SIG-M5 (cell line): ENCODE results near the gene OR2A25.
"Not testable (repeated sequence)": the region's sequence is repeated elsewhere in the genome, so short reads cannot be mapped to it uniquely, and the experiment has no call there.

Experiments used
- DNase-seq: peaks from one replicate; lab custom pipeline; 2025; lab: John Stamatoyannopoulos, UW

Gene OR2A25, protein sequence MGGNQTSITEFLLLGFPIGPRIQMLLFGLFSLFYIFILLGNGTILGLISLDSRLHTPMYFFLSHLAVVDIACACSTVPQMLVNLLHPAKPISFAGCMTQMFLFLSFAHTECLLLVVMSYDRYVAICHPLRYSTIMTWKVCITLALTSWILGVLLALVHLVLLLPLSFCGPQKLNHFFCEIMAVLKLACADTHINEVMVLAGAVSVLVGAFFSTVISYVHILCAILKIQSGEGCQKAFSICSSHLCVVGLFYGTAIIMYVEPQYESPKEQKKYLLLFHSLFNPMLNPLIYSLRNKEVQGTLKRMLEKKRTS

DNA sequence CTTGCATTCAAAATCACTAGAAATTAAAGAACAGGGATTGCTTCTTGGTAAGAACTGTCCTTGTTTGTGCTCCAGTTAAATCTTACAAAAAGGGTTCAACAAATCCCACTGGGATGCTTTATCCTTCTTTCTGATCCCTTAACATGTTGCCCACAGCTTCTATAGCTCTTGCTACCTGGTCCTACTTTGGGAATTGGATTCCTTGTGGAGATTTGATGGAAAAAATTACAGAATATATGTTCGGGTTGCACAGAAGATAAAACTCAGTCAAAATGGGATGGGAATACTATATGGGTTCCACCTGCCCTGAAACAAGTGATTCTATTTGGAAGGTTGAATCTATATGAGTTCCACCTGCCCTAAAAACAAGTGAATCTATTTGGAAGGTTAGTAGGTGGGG lies at the start of gene OR2A25:
Gene OR2A25 (plus strand): TSS at position 301 of the 400 bp plus-strand sequence. CDS start 4,409 bp downstream, outside the sequence.
- DNase-seq, result no peak

DNA sequence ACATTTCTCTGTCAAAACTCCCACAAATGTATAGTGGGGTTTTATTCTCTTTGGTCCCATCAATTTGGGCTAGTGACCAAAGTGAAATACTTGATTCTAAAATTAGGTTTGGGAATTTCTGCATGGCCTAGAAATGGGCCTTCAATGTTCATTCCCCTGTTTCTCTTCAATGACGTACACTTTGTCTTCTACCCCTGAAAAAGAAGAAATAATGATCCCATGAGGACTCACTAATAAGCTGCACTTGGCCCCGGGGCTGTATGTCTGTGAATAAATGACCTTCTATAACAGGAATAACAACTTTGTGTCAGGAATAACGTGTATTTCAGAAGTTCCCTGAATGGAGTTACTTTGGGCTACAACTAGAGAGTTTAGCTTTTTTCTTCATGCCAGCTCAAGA lies 49.3 kb upstream of the OR2A25 start:
- DNase-seq, result no peak

DNA sequence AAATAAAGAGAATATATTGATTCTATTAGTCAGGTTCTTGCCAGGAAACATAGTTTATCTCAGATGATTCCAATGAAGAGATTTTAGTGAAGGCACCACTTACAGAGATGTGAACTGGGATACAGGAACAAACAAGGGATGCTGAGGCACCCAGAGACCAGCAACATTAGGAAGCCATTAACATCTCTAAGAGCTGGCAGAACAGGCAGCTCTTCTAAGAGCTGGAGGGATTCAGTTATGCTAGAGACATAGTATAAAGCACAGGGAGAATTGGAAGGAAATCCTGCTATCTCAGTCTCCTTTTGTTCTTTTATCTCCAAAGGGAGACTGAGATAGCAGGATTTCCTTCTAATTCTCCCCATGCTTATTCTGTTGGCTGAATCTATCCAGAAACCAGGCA lies 47.4 kb upstream of the OR2A25 start:
- no peak for DNase-seq

DNA sequence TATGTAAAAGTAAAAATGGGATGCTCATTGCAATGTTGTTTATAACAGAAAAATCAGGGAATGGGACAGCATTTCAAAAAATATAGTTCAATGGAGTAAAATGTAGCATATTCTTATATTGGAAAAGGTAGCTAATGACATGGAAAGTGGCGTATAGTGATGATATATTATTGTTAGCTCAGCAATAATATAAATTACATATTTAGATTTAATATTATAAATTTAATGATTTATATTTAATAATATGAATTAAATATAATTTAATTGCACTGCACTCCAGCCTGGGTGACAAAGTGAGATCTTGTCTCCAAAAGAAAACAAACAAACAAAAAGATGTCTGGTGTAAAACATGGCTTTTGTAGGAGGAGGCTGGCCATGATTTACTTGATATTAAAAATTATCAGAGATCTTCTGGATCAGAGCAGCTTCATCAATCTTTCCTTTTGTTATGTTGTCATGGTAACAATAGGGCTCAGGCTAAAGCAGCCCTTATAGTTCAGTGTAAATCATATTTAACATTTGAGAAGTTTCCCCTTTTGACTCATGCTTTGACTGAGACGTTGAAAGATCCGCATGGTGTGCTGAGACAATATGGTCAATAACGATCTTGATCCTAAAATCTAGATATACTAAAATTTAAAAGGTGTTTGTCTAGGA lies 46.3 kb upstream of the OR2A25 start:
- DNase-seq, result no peak

DNA sequence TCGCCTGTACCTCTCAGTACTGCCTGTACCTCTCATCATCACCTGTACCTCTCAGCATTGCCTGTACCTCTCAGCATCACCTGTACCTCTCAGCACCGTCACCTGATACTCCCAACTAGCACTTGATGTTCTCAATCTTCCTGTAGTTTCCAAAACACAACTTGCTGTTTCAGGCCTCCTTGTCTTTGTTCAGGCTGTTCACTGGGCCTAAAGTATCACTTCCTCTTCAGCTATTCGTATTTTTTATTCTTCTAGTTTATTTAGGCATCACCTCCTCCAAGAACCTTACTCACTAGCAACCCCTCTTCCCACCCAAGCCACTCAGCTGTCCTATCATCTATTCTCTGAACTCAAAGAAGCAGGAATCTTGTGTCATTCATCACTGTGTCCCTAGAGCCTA lies 45.4 kb upstream of the OR2A25 start:
- no peak for DNase-seq

DNA sequence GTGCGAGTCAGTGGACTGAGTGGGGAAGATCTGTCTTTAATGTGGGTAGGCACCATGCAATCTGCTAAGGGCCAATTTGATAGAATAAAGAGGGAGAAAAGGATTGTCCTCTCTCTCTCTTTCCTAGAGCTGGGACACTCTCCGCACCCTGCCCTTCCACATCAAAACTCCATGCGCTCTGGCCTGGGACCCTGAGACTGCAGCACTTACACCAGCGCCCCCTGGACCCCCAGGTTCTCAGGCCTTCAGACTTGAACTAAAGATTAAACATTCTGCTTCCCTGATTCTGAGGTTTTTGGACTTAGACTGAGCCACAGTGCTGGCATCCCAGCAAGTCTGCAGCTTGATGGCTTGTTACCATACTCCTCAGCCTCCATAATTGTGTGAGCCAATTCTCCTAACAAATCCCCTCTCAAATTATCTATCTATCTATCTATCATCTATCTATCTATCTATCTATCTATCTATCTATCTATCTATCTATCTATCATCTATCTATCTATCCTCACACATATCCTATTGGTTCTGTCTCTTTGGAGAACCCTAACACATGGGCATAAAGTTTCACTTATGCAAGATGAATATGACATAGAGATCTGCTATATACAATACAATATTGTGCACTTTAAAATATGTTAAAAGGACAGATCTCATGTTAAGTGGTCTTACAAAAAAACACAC lies 43.3 kb upstream of the OR2A25 start:
- DNase-seq, result no peak

DNA sequence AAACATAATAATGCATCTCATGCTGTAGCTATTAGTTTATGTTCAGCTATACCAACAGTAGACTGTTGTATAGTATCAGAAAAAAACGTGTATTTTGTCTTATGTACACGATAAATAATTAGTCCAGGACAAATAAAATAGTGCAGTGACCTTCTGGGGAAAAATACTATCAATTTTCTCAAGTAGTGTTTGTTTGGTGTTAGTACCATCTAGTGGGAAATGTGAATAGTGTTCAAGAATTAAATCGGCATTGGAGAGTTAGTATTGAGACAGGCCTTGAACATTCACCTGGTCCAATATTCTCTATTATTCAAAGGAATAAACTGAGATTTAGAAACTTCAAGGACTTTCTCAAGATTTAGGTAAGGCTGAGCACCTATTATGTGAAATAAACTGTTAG lies 42.5 kb upstream of the OR2A25 start:
- DNase-seq, result no peak

DNA sequence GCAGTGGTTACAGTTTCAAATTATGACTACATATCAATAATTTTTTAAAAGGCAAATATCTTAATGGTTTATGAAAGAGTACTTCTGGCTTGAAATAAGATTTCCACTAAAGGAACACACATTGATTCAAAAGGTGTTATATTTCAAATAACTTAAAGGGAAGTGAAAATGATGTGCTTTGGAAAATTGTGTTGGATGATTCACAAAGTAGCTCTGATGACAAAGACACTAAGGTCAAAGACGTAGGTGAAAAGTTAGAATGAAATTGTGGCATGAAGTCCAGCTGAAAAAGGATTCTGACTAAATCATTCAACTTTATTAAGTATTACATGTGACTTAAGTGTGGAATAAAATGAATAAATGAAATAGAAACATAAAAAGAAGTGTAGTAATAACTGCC lies 41.6 kb upstream of the OR2A25 start:
- DNase-seq, result no peak

DNA sequence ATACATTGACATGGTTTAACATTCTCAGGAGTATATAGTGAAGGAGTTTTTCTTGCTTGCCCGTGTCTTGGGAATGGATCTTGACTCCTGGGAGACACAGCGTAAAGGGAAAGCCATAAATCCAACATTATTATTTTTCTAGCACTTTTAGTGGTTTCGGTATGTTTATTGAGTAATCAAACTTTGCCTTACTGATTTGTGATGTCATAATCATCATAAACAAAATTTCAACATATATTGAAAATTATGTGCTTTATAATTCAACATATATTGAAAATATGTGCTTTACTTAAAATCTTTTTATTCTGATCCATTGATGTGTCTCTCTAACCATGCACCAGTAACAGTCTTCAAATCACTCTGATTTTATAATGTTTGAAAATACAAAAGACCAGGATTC lies 41.1 kb upstream of the OR2A25 start:
- DNase-seq, result no peak

DNA sequence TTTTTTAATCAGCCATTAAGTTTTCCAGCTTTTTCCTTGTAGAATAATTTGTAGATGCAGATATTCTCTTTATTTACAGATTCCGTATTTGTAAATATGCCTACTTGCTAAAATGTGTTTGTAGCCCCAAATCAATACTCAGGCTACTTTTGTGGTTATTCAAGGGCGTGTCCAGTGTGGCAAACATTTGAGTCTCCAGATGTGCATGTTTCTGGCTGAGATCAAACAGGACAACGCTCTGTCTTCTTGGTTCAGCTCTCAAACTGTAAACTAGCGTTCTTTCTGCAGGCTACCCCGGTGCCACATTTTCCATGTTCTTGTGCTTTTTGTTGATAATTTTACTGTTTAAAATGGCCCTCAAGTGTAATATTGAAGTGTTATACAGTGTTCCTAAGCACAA lies 37.1 kb upstream of the OR2A25 start:
- no peak for DNase-seq

DNA sequence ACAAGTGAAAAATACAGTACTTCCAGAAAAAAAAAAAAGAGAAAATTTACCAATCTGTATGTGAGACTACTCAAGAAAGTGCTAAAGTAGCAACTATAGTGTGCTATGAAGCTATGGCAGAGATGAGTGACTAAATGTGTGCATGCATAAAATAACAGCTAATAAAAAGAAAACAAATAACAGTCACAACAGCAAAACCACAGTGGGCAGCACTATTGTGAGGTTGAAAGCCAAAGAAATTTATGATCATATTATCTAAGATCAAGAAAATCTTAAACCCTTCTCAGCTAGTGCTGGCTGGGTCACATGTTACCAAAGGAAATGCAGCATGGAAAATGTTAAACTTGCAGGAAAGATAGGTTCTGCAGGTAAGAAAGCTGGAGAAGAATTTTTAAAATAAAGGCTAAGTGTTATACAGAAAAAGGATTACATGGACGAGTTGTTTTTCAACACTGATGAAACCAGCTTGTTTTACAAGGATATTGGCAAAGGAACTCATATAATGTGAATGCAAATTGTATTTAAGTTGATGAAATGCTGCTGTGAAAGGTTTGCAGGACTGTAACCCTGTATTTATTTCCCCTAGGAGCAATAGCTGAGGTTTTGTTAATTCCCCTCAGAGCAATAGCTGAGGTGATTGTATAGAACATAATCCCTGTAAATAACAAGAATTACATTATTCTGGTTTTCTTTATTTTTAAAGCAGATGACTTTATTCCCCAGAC lies 36.5 kb upstream of the OR2A25 start:
- no peak for DNase-seq

DNA sequence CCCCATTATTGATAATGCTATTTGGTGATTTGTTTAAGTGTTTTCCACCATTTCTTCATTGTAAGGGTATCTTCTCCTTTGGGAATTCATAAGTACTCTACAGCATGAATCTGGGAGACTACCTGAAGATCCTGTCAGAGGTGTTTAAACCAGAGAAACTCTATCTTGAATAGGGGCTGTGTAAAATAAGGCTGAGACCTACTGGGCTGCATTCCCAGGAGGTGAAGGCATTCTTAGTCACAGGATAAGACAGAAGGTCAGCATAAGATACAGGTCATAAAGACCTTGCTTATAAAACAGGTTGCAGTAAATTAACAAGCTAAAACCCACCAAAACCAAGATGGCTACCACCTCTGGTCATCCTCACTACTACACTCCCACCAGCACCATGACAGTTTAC lies 34.2 kb upstream of the OR2A25 start:
- no peak for DNase-seq

DNA sequence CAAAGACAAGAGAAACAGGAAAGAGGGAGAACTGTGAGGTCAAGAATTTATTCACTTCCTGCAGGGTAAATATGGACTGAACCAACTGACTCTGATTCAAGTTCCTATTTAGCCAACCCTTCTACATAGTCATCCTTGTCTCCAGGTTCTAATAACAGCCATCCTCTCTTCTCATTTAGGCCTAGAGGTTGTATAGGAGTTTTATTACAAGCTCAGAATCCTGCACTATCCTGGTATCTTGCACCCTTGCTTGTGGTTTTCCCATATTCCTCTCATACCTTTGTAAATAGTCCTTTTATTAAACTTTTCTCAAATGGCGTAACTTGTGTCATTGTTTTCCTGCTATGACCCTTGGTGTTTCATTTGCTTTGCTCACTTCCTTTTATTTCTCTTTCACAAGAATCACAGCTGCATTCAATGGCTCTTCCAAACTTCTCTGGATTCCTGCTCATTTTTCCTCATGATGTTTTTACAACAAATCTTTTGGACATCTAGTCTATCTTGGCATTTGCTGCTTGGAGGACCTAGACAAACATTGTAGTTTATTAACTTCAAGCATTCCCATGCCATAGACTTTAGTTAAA lies 33.2 kb upstream of the OR2A25 start:
- DNase-seq, result no peak

DNA sequence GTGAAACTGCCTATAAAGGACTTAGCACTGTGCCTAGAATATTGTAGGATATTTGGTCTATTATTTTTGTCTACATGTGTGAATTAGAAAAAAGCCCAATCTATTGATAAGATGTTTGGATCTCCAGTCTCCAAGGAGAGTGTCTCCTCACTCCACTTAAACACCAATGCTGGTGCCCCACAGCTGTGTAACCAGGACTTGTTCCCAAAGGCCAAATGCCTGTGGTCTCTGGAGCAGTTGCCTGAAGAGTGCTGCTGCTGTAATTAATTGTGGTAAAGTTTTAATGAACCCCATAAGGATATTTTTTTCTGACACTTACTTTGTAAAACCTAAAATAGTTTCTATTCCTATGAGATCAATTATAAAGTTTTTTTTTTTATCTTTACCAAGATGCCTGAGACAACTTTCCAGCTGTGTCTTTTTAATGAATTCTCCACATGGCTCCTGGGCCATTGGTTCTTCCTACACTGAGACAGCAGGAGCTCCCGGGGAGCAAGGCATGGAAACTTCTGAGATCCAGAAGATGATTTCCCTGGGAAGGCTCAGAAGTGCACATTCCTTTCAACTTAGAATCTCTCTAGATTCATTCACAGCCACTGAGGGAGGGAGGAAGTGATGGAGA lies 32.1 kb upstream of the OR2A25 start:
- DNase-seq, result no peak

DNA sequence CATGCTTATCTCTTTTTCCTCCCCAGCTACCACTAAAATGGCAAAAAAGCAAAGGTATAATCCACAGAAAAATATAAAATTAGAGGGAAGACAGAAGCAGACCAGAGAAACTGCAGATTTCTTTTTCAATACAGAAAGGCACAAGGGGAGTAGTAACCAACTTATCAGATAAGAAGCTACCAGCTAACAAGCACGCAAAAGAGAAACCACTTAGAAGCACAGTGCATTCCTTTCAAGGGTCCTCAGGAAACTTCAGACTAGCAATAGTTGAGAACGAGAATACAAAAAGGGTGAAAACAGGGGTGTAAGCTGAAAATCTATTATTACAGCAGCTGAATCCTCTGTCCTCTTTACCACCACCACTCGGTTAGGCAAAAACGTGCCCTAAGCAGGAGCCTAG lies 30.7 kb upstream of the OR2A25 start:
- no peak for DNase-seq

DNA sequence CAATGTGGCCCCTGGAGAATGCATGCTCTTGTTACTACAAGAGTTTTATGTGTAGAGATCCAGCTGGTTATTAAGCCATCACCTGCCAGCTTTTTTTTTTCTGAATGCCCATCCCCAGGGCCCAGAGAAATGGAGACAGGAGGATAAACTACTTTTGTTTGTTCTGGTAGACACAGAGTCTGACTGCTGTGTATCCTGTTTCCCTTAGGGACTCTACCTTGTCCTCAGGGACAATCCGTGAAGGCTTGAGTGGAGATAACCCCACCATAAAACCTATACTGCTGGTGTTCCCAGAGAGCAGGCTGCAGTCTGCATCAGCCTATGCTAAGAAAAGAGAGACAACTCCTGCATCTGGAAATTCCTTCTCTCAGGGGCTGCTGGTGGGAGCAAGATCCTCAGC lies 21.0 kb upstream of the OR2A25 start, which contains the start of gene OR2A5:
Gene OR2A5 (plus strand): TSS at position 301 of the 400 bp plus-strand sequence. CDS start 1,454 bp downstream, outside the sequence.
- no peak for DNase-seq

DNA sequence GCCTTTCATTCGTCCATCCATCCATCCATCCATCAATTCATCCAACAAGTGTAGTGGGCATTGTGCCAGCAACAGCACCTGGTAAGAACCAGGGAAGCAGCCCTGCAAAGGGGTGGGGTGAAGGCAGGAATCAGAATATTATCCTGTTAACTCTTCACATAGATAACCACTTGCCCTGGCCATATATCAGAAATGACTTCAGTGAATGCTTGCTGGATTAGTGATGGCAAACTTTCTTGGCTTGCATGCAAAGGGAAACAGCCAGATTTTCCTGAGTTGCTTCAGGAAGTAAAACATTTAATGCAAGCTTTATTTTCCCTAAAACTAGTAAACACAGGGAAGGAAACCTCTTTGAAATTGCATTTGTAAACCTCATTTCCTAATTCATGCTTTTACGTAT lies 20.1 kb upstream of the OR2A25 start:
- no peak for DNase-seq

DNA sequence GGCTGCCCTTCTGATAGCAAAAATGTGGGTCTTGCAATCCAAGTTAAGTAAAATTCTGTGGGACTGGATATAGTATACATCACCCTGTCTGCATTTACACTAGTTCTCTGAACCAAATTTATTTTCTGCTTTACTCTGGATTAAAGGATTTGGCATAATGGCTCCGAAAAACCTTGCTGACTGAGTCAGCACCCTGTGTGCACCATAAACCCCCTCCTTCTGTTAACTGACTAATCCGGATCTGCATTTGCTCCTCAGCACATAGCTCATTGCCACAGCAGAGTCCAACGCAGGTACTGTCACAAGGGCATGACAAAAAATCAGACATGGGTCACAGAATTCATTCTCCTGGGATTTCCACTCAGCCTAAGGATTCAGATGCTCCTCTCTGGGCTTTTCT lies 19.5 kb upstream of the OR2A25 start:
- no peak for DNase-seq

DNA sequence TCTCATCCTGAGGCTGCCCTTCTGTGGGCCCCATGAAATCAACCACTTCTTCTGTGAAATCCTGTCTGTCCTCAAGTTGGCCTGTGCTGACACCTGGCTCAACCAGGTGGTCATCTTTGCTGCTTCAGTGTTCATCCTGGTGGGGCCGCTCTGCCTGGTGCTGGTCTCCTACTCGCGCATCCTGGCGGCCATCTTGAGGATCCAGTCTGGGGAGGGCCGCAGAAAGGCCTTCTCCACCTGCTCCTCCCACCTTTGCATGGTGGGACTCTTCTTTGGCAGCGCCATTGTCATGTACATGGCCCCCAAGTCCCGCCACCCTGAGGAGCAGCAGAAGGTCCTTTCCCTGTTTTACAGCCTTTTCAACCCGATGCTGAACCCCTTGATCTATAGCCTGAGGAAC lies 18.7 kb upstream of the OR2A25 start:
- DNase-seq, result not testable (repeated sequence)

DNA sequence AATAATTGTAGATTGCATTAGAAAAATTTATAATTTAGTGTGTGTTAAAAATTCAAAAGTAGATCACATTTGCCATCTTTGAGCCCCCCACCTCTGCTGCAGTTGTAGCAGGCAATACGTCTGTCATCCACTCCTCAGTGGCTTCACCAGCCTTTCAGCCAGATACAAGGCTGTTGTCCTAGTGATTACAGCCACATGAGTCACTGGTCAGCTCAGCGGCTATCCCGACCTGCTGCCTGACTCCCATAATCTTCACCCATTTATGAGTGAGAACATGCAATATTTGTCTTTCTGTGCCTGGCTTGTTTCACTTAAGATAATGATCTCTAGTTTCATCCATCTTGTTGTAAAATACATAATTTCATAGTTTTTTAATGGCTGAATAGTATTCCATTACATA lies 11.7 kb upstream of the OR2A25 start:
- no peak for DNase-seq

DNA sequence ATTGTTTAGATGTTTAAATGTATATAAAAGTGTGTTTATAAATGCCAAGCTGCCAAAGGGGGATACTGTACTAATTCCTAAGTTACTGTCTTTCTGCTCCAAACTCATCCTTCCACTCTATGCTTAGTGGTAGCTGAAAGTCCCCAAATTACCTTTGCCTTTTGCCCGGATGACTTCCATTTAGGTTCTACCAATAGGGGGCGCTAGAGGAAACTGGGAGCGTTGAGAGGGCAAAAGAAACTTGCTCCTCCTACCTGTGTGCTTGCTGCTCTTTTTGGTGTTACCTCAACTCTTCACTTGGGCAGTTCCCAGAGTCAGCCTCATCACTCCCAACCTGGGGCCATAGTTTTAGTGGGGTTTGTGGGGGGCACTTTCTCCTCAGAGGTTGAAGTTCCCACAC lies 5.9 kb upstream of the OR2A25 start:
- DNase-seq, result no peak

DNA sequence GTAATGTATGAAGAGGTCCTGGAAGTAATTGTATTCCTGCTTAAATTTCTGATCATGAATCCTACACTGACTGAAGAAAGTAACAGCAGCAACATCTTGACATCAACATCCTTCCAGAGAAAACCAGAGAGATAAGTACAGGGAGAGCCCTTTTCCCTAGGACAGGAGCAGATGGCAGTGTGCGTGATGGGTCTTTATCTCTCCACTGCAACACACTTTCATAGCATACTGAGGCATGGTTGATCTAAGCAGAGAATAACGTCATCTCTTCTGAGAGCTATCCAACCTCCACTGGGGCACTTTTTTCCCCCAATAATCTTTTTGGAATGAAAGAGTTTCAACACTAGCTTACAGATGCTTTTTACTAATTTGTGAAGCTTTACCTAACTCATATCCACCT lies 342 bp downstream of the OR2A25 start:
- no peak for DNase-seq
